AG10803 (cell line): Measurements from ENCODE around the gene ELOVL2.
A peak's percentile ranks its signal among the peaks of the same experiment; 100 is the strongest.

Source experiments
- DNase-seq: peaks from one replicate; pipeline ENCODE4 v3.0.0; 2010; ENCODE audit warnings: low read depth
- H3K4me3 ChIP-seq: 2 replicates; pipeline ENCODE4 v1.5.1; 2011; ENCODE audit warnings: mild to moderate bottlenecking, low read length, control low read depth
- CTCF ChIP-seq: conservative IDR thresholded peaks from 2 replicates; pipeline ENCODE4 v1.5.1; 2011; ENCODE audit warnings: mild to moderate bottlenecking, low read length, control low read depth, inconsistent platforms

The ELOVL2 gene

GRCh38 chr6:10960171-10960570, 83.9 kb downstream of the ELOVL2 start:
- TF ChIP-seq CTCF, result no peak
- no peak for DNase-seq
- H3K4me3 ChIP-seq, result no peak overlapping the region

GRCh38 chr6:10957414-10957886, 86.7 kb downstream of the ELOVL2 start:
- H3K4me3 ChIP-seq, result no peak overlapping the region
- TF ChIP-seq CTCF, result no peak
- no peak for DNase-seq

- no peak for TF ChIP-seq CTCF
- no peak overlapping the region for H3K4me3 ChIP-seq
- no peak for DNase-seq
Measured at GRCh38 chr6:10956776-10957175, 87.3 kb downstream of the ELOVL2 start.

GRCh38 chr6:10954590-10955010, 89.5 kb downstream of the ELOVL2 start:
- peak; percentile 89 for TF ChIP-seq CTCF
- H3K4me3 ChIP-seq, result no peak overlapping the region
- DNase-seq, result peak; percentile 71

GRCh38 chr6:10951675-10952282, 92.3 kb downstream of the ELOVL2 start:
- peak; percentile 62 for DNase-seq
- peak; percentile 86 for TF ChIP-seq CTCF
- no peak overlapping the region for H3K4me3 ChIP-seq

GRCh38 chr6:10949579-10950490, 94.3 kb downstream of the ELOVL2 start:
- TF ChIP-seq CTCF, result no peak
- no peak for DNase-seq
- no peak overlapping the region for H3K4me3 ChIP-seq
